HFFc6 (cell line): ENCODE results near the gene CHD5. TPM values are rescaled to one million over a fixed set of nuclear protein-coding genes. Genes with fewer than 3 reads are reported as not detected.

ENCODE experiments used
- DNase-seq: peaks from one replicate; pipeline ENCODE4 v3.0.0-alpha.2; 2018
- H3K27ac Mint-ChIP-seq: 2 replicates; pipeline ENCODE4 v1.8.0; 2020; ENCODE audit warnings: mild to moderate bottlenecking, mixed read lengths
- H3K27me3 Mint-ChIP-seq: 2 replicates; pipeline ENCODE4 v1.8.0; 2021; ENCODE audit warnings: mild to moderate bottlenecking, moderate library complexity, mixed read lengths; ENCODE audit not compliant: insufficient read depth
- H3K36me3 Mint-ChIP-seq: 2 replicates; pipeline ENCODE4 v1.8.0; 2021; ENCODE audit warnings: low read depth, mixed read lengths
- H3K4me1 Mint-ChIP-seq: 2 replicates; pipeline ENCODE4 v1.8.0; 2020; ENCODE audit warnings: low read depth, mixed read lengths
- H3K4me3 Mint-ChIP-seq: 2 replicates; pipeline ENCODE4 v1.8.0; 2020; ENCODE audit warnings: mild to moderate bottlenecking, moderate library complexity, mixed read lengths
- H3K9me3 Mint-ChIP-seq: 2 replicates; pipeline ENCODE4 v1.8.0; 2020; ENCODE audit warnings: mild to moderate bottlenecking, mixed read lengths
- CTCF ChIP-seq: fragments of 200-600 bp; sonication (generic); IDR thresholded peaks from 2 replicates; pipeline ENCODE4 v1.5.0; 2021; ENCODE audit warnings: antibody characterized with exemption, mild to moderate bottlenecking
- total RNA-seq, 6 experiments: library from RNA; stranded (reverse); fragmentation: NEBNext Ultra II Directional; extraction: Animal tissue kit (Norgen Biotek cat#: 25700); gene quantifications; 2 replicates in 1 of 6; 3 replicates in 5 of 6; pipeline ENCODE4 v1.2.3, GENCODE V29; 2021

Gene CHD5
- total RNA-seq, 6 experiments from 2014 or later: 0.05 to 0.36 (median 0.16) TPM; not detected in 2

GRCh38 chr1:6127587-6128163, 52.4 kb downstream of the CHD5 start:
- TF ChIP-seq CTCF: no peak
- Mint-ChIP-seq H3K4me1 (no peaks in the 10 kb centered on the region), H3K4me3 (no peak overlapping the region), H3K36me3 (peaks cover 10% of the 10 kb centered on the region), H3K27me3 (peaks cover 22% of the 10 kb centered on the region), H3K27ac (no peak overlapping the region), H3K9me3 (peaks cover 10% of the 10 kb centered on the region)
- DNase-seq: peak; percentile 19

- H3K4me3 Mint-ChIP-seq: no peak overlapping the region
- no peaks in the 10 kb centered on the region; the same call in 1 of the 2 replicates for H3K9me3 Mint-ChIP-seq
- no peaks in the 10 kb centered on the region for H3K36me3 Mint-ChIP-seq
- DNase-seq: no peak
- no peak overlapping the region for H3K27ac Mint-ChIP-seq
- H3K27me3 Mint-ChIP-seq: peaks cover 18% of the 10 kb centered on the region
- no peaks in the 10 kb centered on the region for H3K4me1 Mint-ChIP-seq
- no peak for TF ChIP-seq CTCF
Measured at GRCh38 chr1:6126521-6127067, 53.5 kb downstream of the CHD5 start.

GRCh38 chr1:6126028-6126427, 54.1 kb downstream of the CHD5 start:
- Mint-ChIP-seq H3K27me3 (peaks cover 17% of the 10 kb centered on the region), H3K27ac (no peak overlapping the region), H3K9me3 (no peaks in the 10 kb centered on the region), H3K36me3 (no peaks in the 10 kb centered on the region), H3K4me3 (no peak overlapping the region), H3K4me1 (no peaks in the 10 kb centered on the region)
- TF ChIP-seq CTCF: no peak
- DNase-seq: no peak

- no peak overlapping the region for H3K27ac Mint-ChIP-seq
- H3K4me3 Mint-ChIP-seq: no peak overlapping the region
- no peak for TF ChIP-seq CTCF
- no peaks in the 10 kb centered on the region for H3K36me3 Mint-ChIP-seq
- H3K9me3 Mint-ChIP-seq: no peaks in the 10 kb centered on the region
- peaks cover 17% of the 10 kb centered on the region for H3K27me3 Mint-ChIP-seq
- no peaks in the 10 kb centered on the region for H3K4me1 Mint-ChIP-seq
- DNase-seq: no peak
Measured at GRCh38 chr1:6125366-6125765, 54.8 kb downstream of the CHD5 start.

DNA sequence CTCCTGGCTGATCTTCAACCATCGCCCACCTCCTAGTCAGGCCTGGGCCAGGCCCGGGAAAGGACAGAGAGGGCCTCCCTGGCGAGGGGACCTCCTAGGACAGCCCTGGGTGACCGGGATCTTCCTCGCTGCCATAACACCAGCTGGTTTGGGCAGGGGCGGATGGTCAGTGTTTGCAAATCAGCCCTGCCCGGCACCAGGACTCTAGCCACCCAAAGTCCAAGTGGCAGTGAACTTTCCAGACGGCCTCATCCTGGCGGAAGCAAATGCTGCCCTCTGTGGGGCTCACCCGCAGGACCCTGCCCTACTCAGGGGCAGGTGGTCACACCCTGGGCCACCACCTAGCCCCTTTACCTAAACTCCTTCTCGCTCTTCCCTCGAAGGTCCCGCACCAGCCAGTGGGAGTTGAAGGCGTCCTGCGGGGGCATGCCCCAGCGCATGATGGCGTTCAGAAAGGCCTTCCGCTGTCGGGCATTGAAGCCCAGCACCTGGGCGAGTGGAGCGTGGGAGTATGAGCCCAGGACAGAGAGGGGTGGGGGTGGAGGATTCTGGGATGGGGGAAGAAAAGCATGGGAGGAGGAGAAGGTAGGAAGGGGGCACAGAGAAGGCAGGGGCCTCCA, 55.3 kb downstream of the CHD5 start:
- Mint-ChIP-seq H3K9me3 (no peaks in the 10 kb centered on the region), H3K27me3 (peaks cover 15% of the 10 kb centered on the region), H3K36me3 (no peaks in the 10 kb centered on the region), H3K4me1 (no peaks in the 10 kb centered on the region), H3K27ac (no peak overlapping the region), H3K4me3 (no peak overlapping the region)
- no peak for TF ChIP-seq CTCF
- no peak for DNase-seq
